Neural cell (in vitro differentiated cells): ENCODE data around the gene AFTPH. TPM values are rescaled to one million over a fixed set of nuclear protein-coding genes. Genes with fewer than 3 reads are reported as not detected.

Experiments used
- H2AFZ ChIP-seq: fragments of 200-600, 300-800 bp; sonication (generic), shearing (Covaris generic); 2 replicates; pipeline ENCODE4 v1.6.0; 2014; ENCODE audit warnings: low read depth, mild to moderate bottlenecking, antibody characterized with exemption, low read length, moderate library complexity
- H3F3A ChIP-seq: fragments of 200-600 bp; shearing (Covaris generic); 2 replicates; pipeline ENCODE4 v1.6.1; 2016; ENCODE audit warnings: mild to moderate bottlenecking, moderate library complexity, mixed read lengths, antibody characterized with exemption, low read length; ENCODE audit not compliant: insufficient read depth, poor library complexity, severe bottlenecking
- H3K27ac ChIP-seq: fragments of 200-600, 300-800 bp; sonication (generic), shearing (Covaris generic); 2 replicates; pipeline ENCODE4 v1.5.1; 2014; ENCODE audit warnings: mild to moderate bottlenecking, low read length, moderate library complexity
- H3K27me3 ChIP-seq: fragments of 300-800, 200-600 bp; sonication (generic), shearing (Covaris generic); 2 replicates; pipeline ENCODE4 v1.6.0; 2014; ENCODE audit warnings: mild to moderate bottlenecking, low read depth, low read length, moderate library complexity; ENCODE audit not compliant: insufficient read depth
- H3K36me3 ChIP-seq: fragments of 300-800, 200-600 bp; sonication (generic), shearing (Covaris generic); 2 replicates; pipeline ENCODE4 v1.5.1; 2014; ENCODE audit warnings: mild to moderate bottlenecking, antibody characterized with exemption, low read length, moderate library complexity; ENCODE audit not compliant: insufficient read depth
- H3K4me2 ChIP-seq: fragments of 300-800, 200-600 bp; sonication (generic), shearing (Covaris generic); 2 replicates; pipeline ENCODE4 v1.6.0; 2014; ENCODE audit warnings: mild to moderate bottlenecking, low read length
- H3K4me3 ChIP-seq: fragments of 300-800, 200-600 bp; sonication (generic), shearing (Covaris generic); 2 replicates; pipeline ENCODE4 v1.5.1; 2014; ENCODE audit warnings: mild to moderate bottlenecking, low read length, moderate library complexity
- H3K79me2 ChIP-seq: fragments of 200-600 bp; shearing (Covaris generic); replicated peaks from 2 replicates; pipeline ENCODE4 v1.6.0; 2014; ENCODE audit warnings: mild to moderate bottlenecking, low read length, moderate library complexity; ENCODE audit not compliant: insufficient read depth
- H3K9ac ChIP-seq: fragments of 300-800, 200-600 bp; sonication (generic), shearing (Covaris generic); 2 replicates; pipeline ENCODE4 v1.6.1; 2016; ENCODE audit warnings: mild to moderate bottlenecking, low read length, mixed read lengths
- H3K9me2 ChIP-seq: fragments of 200-600 bp; shearing (Covaris generic); 2 replicates; pipeline ENCODE4 v1.6.1; 2016; ENCODE audit warnings: mild to moderate bottlenecking, low read length, mixed read lengths; ENCODE audit not compliant: insufficient read depth
- H3K9me3 ChIP-seq: fragments of 200-600, 300-800 bp; sonication (generic), shearing (Covaris generic); 2 replicates; pipeline ENCODE4 v1.6.1; 2016; ENCODE audit warnings: mild to moderate bottlenecking, mixed run types, low read length, moderate library complexity, mixed read lengths
- H4K20me1 ChIP-seq: fragments of 200-600 bp; shearing (Covaris generic); 2 replicates; pipeline ENCODE4 v1.6.1; 2016; ENCODE audit warnings: mild to moderate bottlenecking, mixed run types; ENCODE audit not compliant: insufficient read depth
- EP300 ChIP-seq: fragments of 450-650 bp; conservative IDR thresholded peaks from 2 replicates; pipeline ENCODE4 v1.6.1; 2014; ENCODE audit warnings: antibody characterized with exemption, mild to moderate bottlenecking, moderate library complexity; ENCODE audit not compliant: poor library complexity, severe bottlenecking
- EZH2 ChIP-seq: fragments of 200-600, 300-800 bp; shearing (Covaris generic), sonication (generic); IDR thresholded peaks from 2 replicates; pipeline ENCODE4 v1.6.1; 2014; ENCODE audit warnings: antibody characterized with exemption, low read length, borderline replicate concordance, mild to moderate bottlenecking; ENCODE audit not compliant: insufficient read depth, poor library complexity, severe bottlenecking
- MXI1 ChIP-seq: fragments of 450-650 bp; conservative IDR thresholded peaks from 2 replicates; pipeline ENCODE4 v1.6.1; 2014; ENCODE audit warnings: antibody characterized with exemption, mild to moderate bottlenecking; ENCODE audit not compliant: poor library complexity, severe bottlenecking
- POLR2AphosphoS5 ChIP-seq: IDR thresholded peaks from 2 replicates; pipeline ENCODE4 v1.6.1; 2012
- RAD21 ChIP-seq: fragments of 450-650 bp; conservative IDR thresholded peaks from 2 replicates; pipeline ENCODE4 v1.6.1; 2014; ENCODE audit warnings: antibody characterized with exemption, mild to moderate bottlenecking, moderate library complexity
- SMC3 ChIP-seq: fragments of 450-650 bp; conservative IDR thresholded peaks from 2 replicates; pipeline ENCODE4 v1.6.1; 2014; ENCODE audit warnings: antibody characterized with exemption, mild to moderate bottlenecking, moderate library complexity; ENCODE audit not compliant: poor library complexity
- TAF1 ChIP-seq: IDR thresholded peaks from 2 replicates; pipeline ENCODE4 v1.6.1; 2012; ENCODE audit warnings: low read depth
- polyA plus RNA-seq: library from polyadenylated mRNA; depleted of rRNA; stranded (reverse); fragments of >200 nt; gene quantifications from 2 replicates; pipeline ENCODE4 v1.2.3, GENCODE V29; 2014
- TF ChIP-seq, protein P1 (sequence below): fragments of 450-650 bp; IDR thresholded peaks from 2 replicates; pipeline ENCODE4 v1.5.1; 2014; ENCODE audit warnings: antibody characterized with exemption, mild to moderate bottlenecking, moderate library complexity; ENCODE audit not compliant: poor library complexity, severe bottlenecking
- TF ChIP-seq, protein P2 (sequence below): IDR thresholded peaks from 2 replicates; pipeline ENCODE4 v1.6.1; 2012; ENCODE audit warnings: borderline replicate concordance

Gene AFTPH
- polyA plus RNA-seq, 1 donor from 2014 or later = 63.0 TPM

- Histone ChIP-seq H3K27me3 (no peaks in the 10 kb centered on the region), H3F3A (no peaks in the 10 kb centered on the region), H3K27ac (no peak overlapping the region), H3K4me3 (no peak overlapping the region), H3K79me2 (no peaks in the 10 kb centered on the region), H2AFZ (no peak overlapping the region), H3K4me2 (no peak overlapping the region), H3K9me3 (no peaks in the 10 kb centered on the region), H4K20me1 (no peaks in the 10 kb centered on the region), H3K36me3 (no peaks in the 10 kb centered on the region), H3K9me2 (no peaks in the 10 kb centered on the region), H3K9ac (no peak overlapping the region)
- no peak for TF ChIP-seq SMC3
- TF ChIP-seq TAF1 = no peak
- TF ChIP-seq POLR2AphosphoS5 = no peak
- TF ChIP-seq, protein P1, sequence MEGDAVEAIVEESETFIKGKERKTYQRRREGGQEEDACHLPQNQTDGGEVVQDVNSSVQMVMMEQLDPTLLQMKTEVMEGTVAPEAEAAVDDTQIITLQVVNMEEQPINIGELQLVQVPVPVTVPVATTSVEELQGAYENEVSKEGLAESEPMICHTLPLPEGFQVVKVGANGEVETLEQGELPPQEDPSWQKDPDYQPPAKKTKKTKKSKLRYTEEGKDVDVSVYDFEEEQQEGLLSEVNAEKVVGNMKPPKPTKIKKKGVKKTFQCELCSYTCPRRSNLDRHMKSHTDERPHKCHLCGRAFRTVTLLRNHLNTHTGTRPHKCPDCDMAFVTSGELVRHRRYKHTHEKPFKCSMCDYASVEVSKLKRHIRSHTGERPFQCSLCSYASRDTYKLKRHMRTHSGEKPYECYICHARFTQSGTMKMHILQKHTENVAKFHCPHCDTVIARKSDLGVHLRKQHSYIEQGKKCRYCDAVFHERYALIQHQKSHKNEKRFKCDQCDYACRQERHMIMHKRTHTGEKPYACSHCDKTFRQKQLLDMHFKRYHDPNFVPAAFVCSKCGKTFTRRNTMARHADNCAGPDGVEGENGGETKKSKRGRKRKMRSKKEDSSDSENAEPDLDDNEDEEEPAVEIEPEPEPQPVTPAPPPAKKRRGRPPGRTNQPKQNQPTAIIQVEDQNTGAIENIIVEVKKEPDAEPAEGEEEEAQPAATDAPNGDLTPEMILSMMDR = no peak
- no peak for TF ChIP-seq MXI1
- TF ChIP-seq RAD21 = no peak
- TF ChIP-seq EP300 = no peak
- TF ChIP-seq, protein P2, sequence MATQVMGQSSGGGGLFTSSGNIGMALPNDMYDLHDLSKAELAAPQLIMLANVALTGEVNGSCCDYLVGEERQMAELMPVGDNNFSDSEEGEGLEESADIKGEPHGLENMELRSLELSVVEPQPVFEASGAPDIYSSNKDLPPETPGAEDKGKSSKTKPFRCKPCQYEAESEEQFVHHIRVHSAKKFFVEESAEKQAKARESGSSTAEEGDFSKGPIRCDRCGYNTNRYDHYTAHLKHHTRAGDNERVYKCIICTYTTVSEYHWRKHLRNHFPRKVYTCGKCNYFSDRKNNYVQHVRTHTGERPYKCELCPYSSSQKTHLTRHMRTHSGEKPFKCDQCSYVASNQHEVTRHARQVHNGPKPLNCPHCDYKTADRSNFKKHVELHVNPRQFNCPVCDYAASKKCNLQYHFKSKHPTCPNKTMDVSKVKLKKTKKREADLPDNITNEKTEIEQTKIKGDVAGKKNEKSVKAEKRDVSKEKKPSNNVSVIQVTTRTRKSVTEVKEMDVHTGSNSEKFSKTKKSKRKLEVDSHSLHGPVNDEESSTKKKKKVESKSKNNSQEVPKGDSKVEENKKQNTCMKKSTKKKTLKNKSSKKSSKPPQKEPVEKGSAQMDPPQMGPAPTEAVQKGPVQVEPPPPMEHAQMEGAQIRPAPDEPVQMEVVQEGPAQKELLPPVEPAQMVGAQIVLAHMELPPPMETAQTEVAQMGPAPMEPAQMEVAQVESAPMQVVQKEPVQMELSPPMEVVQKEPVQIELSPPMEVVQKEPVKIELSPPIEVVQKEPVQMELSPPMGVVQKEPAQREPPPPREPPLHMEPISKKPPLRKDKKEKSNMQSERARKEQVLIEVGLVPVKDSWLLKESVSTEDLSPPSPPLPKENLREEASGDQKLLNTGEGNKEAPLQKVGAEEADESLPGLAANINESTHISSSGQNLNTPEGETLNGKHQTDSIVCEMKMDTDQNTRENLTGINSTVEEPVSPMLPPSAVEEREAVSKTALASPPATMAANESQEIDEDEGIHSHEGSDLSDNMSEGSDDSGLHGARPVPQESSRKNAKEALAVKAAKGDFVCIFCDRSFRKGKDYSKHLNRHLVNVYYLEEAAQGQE = no peak
- no peak for TF ChIP-seq EZH2
These were observed 100.0 kb downstream of the AFTPH start for GRCh38 chr2:64624108-64624610.

- no peak overlapping the region for H3K27ac ChIP-seq
- no peaks in the 10 kb centered on the region for H4K20me1 ChIP-seq
- H3K9me3 ChIP-seq = no peaks in the 10 kb centered on the region
- no peaks in the 10 kb centered on the region for H3K27me3 ChIP-seq
- no peak for TF ChIP-seq POLR2AphosphoS5
- TF ChIP-seq SMC3 = no peak
- TF ChIP-seq TAF1 = no peak
- no peaks in the 10 kb centered on the region for H3K36me3 ChIP-seq
- no peak overlapping the region for H3K4me3 ChIP-seq
- no peaks in the 10 kb centered on the region for H3K79me2 ChIP-seq
- no peak overlapping the region for H3K9ac ChIP-seq
- H3K4me2 ChIP-seq = no peak overlapping the region
- H3K9me2 ChIP-seq = no peaks in the 10 kb centered on the region
- H2AFZ ChIP-seq = no peak overlapping the region
- no peaks in the 10 kb centered on the region for H3F3A ChIP-seq
These were observed 100.7 kb downstream of the AFTPH start for GRCh38 chr2:64624862-64625261.
